GM23248 (cell line): Measurements from ENCODE around the gene FABP1. TPM values are rescaled to one million over a fixed set of nuclear protein-coding genes. Genes with fewer than 3 reads are reported as not detected.

Source experiments
- DNase-seq: peaks from one replicate; pipeline ENCODE4 v3.0.0-alpha.2; 2015
- H2AFZ ChIP-seq: fragments of 200-600 bp; sonication (generic); 2 replicates; pipeline ENCODE4 v1.6.1; 2016; ENCODE audit warnings: antibody characterized with exemption
- H3F3A ChIP-seq: fragments of 200-600 bp; sonication (generic); 2 replicates; pipeline ENCODE4 v1.6.1; 2016; ENCODE audit warnings: mild to moderate bottlenecking, antibody characterized with exemption, mixed run types; ENCODE audit not compliant: insufficient read depth
- H3K27ac ChIP-seq: fragments of 200-600 bp; sonication (generic); 2 replicates; pipeline ENCODE4 v1.5.1; 2016; ENCODE audit warnings: mild to moderate bottlenecking
- H3K27me3 ChIP-seq: fragments of 200-600 bp; sonication (generic); replicated peaks from 2 replicates; pipeline ENCODE4 v1.6.1; 2016; ENCODE audit warnings: mild to moderate bottlenecking; ENCODE audit not compliant: insufficient read depth
- H3K36me3 ChIP-seq: fragments of 200-600 bp; sonication (generic); 2 replicates; pipeline ENCODE4 v1.6.1; 2016; ENCODE audit warnings: low read depth, mild to moderate bottlenecking
- H3K4me1 ChIP-seq: fragments of 200-600 bp; sonication (generic); 2 replicates; pipeline ENCODE4 v1.6.1; 2016; ENCODE audit warnings: mild to moderate bottlenecking; ENCODE audit not compliant: insufficient read depth
- H3K4me2 ChIP-seq: fragments of 200-600 bp; sonication (generic); one replicate; pipeline ENCODE4 v1.6.1; 2016; ENCODE audit warnings: mild to moderate bottlenecking; ENCODE audit not compliant: unreplicated experiment
- H3K4me3 ChIP-seq: fragments of 200-600 bp; sonication (generic); 2 replicates; pipeline ENCODE4 v1.5.1; 2016; ENCODE audit warnings: mild to moderate bottlenecking
- H3K79me2 ChIP-seq: fragments of 200-600 bp; sonication (generic); 2 replicates; pipeline ENCODE4 v1.6.1; 2016; ENCODE audit warnings: mild to moderate bottlenecking; ENCODE audit not compliant: insufficient read depth
- H3K9ac ChIP-seq: fragments of 200-600 bp; sonication (generic); 2 replicates; pipeline ENCODE4 v1.6.1; 2016; ENCODE audit warnings: mild to moderate bottlenecking
- H3K9me2 ChIP-seq: fragments of 200-600 bp; sonication (generic); 2 replicates; pipeline ENCODE4 v1.6.1; 2016; ENCODE audit warnings: mixed run types, mild to moderate bottlenecking, moderate library complexity; ENCODE audit not compliant: insufficient read depth
- H3K9me3 ChIP-seq: fragments of 200-600 bp; sonication (generic); one replicate; pipeline ENCODE4 v1.6.1; 2017; ENCODE audit warnings: low read depth
- H4K20me1 ChIP-seq: fragments of 200-600 bp; sonication (generic); 2 replicates; pipeline ENCODE4 v1.6.0; 2016; ENCODE audit not compliant: insufficient read depth
- EZH2 ChIP-seq: fragments of 200-600 bp; sonication (generic); IDR thresholded peaks from 2 replicates; pipeline ENCODE4 v1.6.1; 2018; ENCODE audit warnings: antibody characterized with exemption, mild to moderate bottlenecking; ENCODE audit not compliant: insufficient read depth, poor library complexity, severe bottlenecking
- EZH2phosphoT487 ChIP-seq: fragments of 200-600 bp; sonication (generic); IDR thresholded peaks from 2 replicates; pipeline ENCODE4 v1.6.1; 2018; ENCODE audit warnings: antibody characterized with exemption, moderate library complexity, mild to moderate bottlenecking, low read depth; ENCODE audit not compliant: insufficient read depth
- WGBS, 2 experiments: methylation state at CpG; one replicate each; pipeline ENCODE4 v1.1.6; 2015 to 2017; ENCODE audit warnings: low lambda C conversion rate in 2 of 2, low coverage in 1 of 2; ENCODE audit errors: missing lambda C conversion rate in 2 of 2; 5-methylcytosine and 5-hydroxymethylcytosine counted together
- in situ Hi-C: fragments of 300-500 bp; cut with MboI; formaldehyde crosslinking; loops from 2 replicates; pipeline ENCODE4 v1.15.0; 2020
- polyA plus RNA-seq: library from polyadenylated mRNA; unstranded; fragments of >200 nt; fragmentation: Nextera tagmentation; extraction: Ambion mirVana; gene quantifications from 2 replicates; pipeline ENCODE4 v1.2.1, GENCODE V29; 2016
- total RNA-seq: library from RNA; depleted of rRNA; stranded (reverse); fragments of >200 nt; shearing (Covaris generic); gene quantifications from 2 replicates; pipeline ENCODE4 v1.2.3, GENCODE V29; 2014

The FABP1 gene
- total and polyA plus RNA-seq, 2 experiments from 2014 or later = not detected

DNA sequence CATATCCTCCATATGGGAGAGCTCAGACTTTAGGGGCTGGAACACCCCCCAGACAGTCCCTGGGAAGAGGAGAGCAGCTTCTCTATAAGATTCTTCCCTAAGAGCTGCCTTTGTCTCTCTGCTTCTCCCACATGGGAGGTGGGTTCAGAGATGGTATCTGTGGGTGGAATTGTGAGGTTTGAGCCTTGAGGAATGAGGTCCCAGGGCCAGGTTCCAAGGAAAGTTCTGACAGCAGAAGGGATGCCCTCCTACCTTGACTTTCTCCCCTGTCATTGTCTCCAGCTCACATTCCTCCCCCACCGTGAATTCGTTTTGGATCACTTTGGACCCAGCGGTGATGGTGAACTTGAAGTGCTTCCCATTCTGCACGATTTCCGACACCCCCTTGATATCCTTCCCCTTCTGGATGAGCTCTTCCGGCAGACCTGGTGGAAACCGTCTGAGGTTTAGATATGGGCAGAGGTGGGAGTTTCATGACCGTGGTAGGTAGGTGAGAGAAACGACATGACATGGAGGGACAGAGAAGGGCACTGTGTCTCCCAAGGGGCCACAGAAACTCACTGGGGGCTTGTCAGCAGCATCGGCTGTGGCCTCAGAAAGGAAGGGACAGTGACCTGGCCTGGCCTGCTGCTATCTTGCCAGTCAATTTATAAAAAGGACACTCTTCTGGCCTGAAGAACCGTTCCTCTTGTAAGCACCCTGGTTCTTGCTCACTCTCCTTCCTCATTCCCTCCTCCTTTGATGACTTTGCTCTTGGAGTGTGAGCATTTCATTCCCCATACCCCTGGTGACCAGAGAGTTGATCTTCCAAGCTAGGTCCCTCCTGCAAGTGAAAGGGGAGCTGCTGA, 1.7 kb downstream of the FABP1 start:
- H3K4me3 ChIP-seq = no peak overlapping the region
- H3K79me2 ChIP-seq = no peaks in the 10 kb centered on the region
- no peaks in the 10 kb centered on the region for H3K9me3 ChIP-seq
- no peak for TF ChIP-seq EZH2phosphoT487
- no peak for DNase-seq
- H3K36me3 ChIP-seq = no peaks in the 10 kb centered on the region
- whole genome bisulfite sequencing, 2 experiments = 53 to 58% methylated on average over 11 of the region's 11 CpGs
- in situ Hi-C loops = no loop called here
- peaks cover 16% of the 10 kb centered on the region; the same call in 1 of the 2 replicates for H3K27me3 ChIP-seq
- H3K4me1 ChIP-seq = no peaks in the 10 kb centered on the region
- H2AFZ ChIP-seq = no peak overlapping the region
- H3K9me2 ChIP-seq = no peaks in the 10 kb centered on the region
- H3K4me2 ChIP-seq = no peak overlapping the region
- no peak overlapping the region for H3K9ac ChIP-seq
- no peaks in the 10 kb centered on the region for H4K20me1 ChIP-seq
- no peak overlapping the region for H3K27ac ChIP-seq
- no peaks in the 10 kb centered on the region for H3F3A ChIP-seq

DNA sequence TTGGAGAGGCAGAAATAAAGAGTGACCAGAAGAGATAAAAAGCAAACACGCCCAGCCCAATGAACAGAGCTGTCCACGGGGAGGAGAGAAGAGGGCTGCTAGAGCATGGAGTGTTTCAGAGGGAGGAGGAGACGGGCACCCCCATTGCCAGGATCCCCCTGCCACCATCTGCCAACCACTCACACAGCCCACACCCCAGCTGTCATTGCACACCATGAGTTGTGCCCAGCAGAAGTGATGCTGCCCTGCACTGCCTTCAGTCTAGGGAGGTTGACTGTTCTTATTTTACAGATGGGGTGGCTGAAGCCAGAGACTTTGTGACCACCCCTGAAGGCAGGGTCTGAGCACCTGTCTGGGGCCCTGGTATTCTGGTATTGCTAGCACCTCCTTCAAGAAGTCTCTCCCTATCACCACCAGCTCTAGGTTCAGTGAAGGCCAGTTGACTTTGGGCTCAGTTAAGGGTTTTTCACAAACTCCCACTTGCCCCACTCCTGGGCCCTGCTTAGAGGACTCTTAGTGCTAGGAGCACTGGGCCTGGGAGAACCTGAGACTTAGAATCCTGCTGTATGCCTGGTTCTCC, 2.4 kb downstream of the FABP1 start:
- Histone ChIP-seq H3K4me2 (no peak overlapping the region), H3K9ac (no peak overlapping the region), H3K36me3 (no peaks in the 10 kb centered on the region), H4K20me1 (no peaks in the 10 kb centered on the region), H3K4me3 (no peak overlapping the region), H3K27me3 (peaks cover 20% of the 10 kb centered on the region), H3K9me2 (no peaks in the 10 kb centered on the region), H3F3A (no peaks in the 10 kb centered on the region), H3K79me2 (no peaks in the 10 kb centered on the region), H3K27ac (no peak overlapping the region), H3K9me3 (no peaks in the 10 kb centered on the region), H2AFZ (no peak overlapping the region), H3K4me1 (no peaks in the 10 kb centered on the region)
- 9 to 18% methylated on average over 3 of the region's 3 CpGs for WGBS, 2 experiments
- in situ Hi-C loops = no loop called here
- DNase-seq = no peak
- TF ChIP-seq EZH2 (no peak), EZH2phosphoT487 (no peak)

DNA sequence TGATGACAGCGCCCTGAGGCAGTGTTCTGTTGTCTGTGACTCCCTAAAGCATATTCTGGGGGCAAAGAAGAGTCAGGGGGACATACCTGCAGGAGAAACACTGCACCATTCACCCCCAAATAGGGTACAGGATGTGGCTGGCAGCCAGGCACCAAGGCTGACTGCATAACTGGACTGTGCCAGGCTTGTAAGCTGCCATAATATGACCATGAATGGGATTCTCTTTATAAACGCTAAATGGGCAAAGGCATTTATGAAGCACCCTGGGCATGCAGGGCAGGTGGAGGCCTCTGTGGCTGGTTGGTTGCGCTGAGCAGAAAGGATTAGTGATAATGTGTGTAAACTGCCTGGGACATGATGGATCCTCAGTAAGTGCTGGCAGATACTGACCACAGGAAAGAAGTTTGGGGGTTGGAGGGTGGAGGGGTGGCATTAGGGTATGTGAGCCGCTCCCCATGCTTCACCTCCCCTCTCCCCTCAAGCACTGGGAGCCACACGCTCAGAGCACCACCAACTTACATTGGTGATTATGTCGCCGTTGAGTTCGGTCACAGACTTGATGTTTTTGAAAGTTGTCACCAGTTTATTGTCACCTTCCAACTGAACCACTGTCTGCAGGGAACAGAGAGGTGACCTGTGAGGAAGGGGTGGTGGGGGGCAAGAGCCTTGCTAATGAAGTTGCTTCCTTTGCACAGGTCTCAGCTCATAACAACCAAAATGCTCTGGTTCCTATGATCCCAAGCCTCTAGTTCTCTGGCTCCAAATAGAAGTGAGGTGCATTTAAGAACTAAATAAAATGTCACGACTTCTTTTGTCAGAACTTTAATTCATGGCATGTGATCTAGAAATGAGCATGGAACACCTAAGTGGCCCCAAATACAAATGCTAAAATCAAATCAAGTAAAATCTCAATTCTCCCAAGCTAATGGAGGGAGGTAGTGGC, 3.6 kb downstream of the FABP1 start:
- no peak overlapping the region for H3K9ac ChIP-seq
- no peaks in the 10 kb centered on the region for H3K36me3 ChIP-seq
- TF ChIP-seq EZH2phosphoT487 = no peak
- no peak for TF ChIP-seq EZH2
- H3K27ac ChIP-seq = no peak overlapping the region
- in situ Hi-C loops = no loop called here
- no peak overlapping the region for H3K4me3 ChIP-seq
- no peak for DNase-seq
- no peak overlapping the region for H2AFZ ChIP-seq
- H3K27me3 ChIP-seq = peaks cover 20% of the 10 kb centered on the region
- no peak overlapping the region for H3K4me2 ChIP-seq
- no peaks in the 10 kb centered on the region for H3K9me3 ChIP-seq
- no peaks in the 10 kb centered on the region for H3K9me2 ChIP-seq
- H3K79me2 ChIP-seq = no peaks in the 10 kb centered on the region
- 37 to 50% methylated on average over 9 of the region's 9 CpGs for WGBS, 2 experiments
- H3F3A ChIP-seq = no peaks in the 10 kb centered on the region
- H3K4me1 ChIP-seq = no peaks in the 10 kb centered on the region
- no peaks in the 10 kb centered on the region for H4K20me1 ChIP-seq

DNA sequence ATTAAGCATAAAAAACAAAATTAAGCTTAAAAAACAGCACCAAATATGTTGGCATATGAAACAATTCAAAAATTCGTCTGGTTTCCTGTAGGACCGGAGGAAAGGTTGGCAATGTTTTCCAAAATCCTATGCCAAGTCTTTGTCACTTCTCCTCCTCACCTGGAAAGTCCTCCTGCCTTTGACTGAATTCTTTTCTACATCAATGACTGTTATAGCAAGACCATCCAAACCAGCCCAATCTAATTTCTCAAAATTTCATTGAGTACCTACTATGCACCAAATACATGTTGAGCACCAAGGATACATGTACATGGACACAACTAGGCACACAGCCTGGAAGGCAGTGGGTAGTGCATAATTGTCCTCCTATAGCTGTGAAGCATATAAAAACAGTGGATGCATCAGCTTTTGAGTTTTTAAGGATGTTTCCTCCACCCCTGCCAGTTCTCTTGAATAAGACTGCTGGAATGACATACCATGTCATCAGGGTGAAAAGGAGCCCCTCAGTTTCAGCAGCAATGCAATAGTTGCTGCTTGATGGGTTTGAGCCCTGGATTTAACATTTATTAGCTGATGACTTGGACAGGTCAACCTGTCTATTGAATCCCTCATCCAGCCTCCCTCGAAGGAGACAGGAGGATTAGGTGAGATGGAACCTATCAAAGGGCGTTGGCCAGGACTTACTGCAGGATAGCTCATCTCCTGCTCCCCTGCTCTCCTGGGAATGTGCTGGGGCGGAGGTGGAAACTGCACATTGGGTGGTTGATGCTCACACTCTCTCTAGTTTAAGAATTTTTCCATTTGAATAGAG, 4.5 kb downstream of the FABP1 start:
- DNase-seq = no peak
- no peaks in the 10 kb centered on the region for H3K9me2 ChIP-seq
- TF ChIP-seq EZH2 (no peak), EZH2phosphoT487 (no peak)
- in situ Hi-C loops = no loop called here
- no peak overlapping the region for H3K9ac ChIP-seq
- no peak overlapping the region for H2AFZ ChIP-seq
- H4K20me1 ChIP-seq = no peaks in the 10 kb centered on the region
- no peak overlapping the region for H3K4me2 ChIP-seq
- H3F3A ChIP-seq = no peaks in the 10 kb centered on the region
- H3K4me1 ChIP-seq = no peaks in the 10 kb centered on the region
- no peaks in the 10 kb centered on the region for H3K9me3 ChIP-seq
- H3K79me2 ChIP-seq = no peaks in the 10 kb centered on the region
- peaks cover 26% of the 10 kb centered on the region for H3K27me3 ChIP-seq
- WGBS, 2 experiments = 12 to 24% methylated on average over 5 of the region's 5 CpGs
- H3K27ac ChIP-seq = no peak overlapping the region
- no peaks in the 10 kb centered on the region for H3K36me3 ChIP-seq
- H3K4me3 ChIP-seq = no peak overlapping the region
